Measurements from ENCODE around the gene MCOLN1. TPM values are rescaled to one million over a fixed set of nuclear protein-coding genes. Genes with fewer than 3 reads are reported as not detected.
A peak's percentile ranks its signal among the peaks of the same experiment; 100 is the strongest.
"Not testable (repeated sequence)": the region's sequence is repeated elsewhere in the genome, so short reads cannot be mapped to it uniquely, and the experiment has no call there.

The MCOLN1 gene
- total RNA-seq, 1 donor from 2014 or later = 20.7 TPM

DNA sequence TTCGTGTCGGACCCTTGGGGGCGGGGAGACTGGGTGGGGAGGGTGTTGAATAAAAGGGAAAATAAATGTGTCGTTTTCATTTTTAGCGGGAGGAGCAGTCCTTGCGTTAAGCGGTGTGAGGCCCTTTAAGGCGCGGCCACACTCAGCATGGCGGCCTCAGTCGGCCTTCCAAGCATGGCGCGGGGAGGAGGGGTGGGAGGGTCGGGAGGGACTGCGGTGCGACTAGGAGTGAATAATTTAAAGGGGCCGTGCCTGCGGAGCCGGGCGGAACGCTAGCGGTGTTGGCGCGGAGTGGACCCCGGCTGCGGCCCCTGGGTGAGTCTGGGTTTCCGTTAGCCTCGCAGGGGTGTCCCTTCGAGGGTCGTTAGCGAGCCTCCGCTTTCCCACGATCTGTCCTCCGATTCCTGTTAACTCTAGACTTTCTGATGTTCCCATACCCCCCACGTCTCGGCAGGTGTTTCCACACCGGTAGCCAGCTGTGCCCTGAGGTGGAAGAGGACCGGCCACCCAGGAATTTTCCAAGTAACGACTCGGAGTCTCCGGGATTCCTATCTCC lies 11.6 kb downstream of the MCOLN1 start:
- TF ChIP-seq, protein P1, sequence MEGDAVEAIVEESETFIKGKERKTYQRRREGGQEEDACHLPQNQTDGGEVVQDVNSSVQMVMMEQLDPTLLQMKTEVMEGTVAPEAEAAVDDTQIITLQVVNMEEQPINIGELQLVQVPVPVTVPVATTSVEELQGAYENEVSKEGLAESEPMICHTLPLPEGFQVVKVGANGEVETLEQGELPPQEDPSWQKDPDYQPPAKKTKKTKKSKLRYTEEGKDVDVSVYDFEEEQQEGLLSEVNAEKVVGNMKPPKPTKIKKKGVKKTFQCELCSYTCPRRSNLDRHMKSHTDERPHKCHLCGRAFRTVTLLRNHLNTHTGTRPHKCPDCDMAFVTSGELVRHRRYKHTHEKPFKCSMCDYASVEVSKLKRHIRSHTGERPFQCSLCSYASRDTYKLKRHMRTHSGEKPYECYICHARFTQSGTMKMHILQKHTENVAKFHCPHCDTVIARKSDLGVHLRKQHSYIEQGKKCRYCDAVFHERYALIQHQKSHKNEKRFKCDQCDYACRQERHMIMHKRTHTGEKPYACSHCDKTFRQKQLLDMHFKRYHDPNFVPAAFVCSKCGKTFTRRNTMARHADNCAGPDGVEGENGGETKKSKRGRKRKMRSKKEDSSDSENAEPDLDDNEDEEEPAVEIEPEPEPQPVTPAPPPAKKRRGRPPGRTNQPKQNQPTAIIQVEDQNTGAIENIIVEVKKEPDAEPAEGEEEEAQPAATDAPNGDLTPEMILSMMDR (IDR thresholded peaks at IDR 0.05; ENCODE audit: unreplicated experiment) = no peak
- H3K27me3 Mint-ChIP-seq (ENCODE audit: low read depth) = no peaks in the 10 kb centered on the region

DNA sequence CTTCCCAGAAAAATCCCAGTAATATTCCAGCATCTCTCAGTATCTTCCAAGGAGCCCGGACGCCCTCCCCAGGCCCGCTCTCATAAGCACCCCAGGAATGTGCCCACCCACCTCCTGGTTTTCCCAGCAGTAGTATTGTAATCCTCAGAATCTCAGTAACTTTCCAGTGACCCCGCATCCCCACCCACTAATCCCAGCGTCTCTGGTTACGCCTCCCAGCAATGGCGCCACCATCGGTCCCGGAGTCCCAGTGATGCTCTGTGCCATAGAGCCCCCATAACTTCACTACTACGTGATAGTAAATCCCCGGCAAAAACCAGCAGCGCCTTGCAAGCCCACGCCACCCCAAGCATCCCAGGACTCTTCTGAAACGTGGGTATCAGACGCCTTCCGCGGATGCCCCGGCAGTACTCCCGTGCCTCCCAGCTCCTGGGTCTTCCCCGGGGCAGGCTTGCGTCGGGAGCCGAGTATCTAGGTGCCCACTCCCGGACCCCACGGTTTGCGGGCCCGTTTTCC lies 12.2 kb downstream of the MCOLN1 start:
- H3K36me3 Mint-ChIP-seq = peaks cover 10% of the 10 kb centered on the region
- peak overlapping the region; percentile 94 for H3K4me3 Mint-ChIP-seq
- H3K9me3 Mint-ChIP-seq = no peaks in the 10 kb centered on the region
- DNase-seq (ENCODE audit: low spot score in 2 of 2, unreplicated experiment in 2 of 2) = peak in 1 of 2 experiments; percentile 69
- peak overlapping the region; percentile 98 for H3K27ac Mint-ChIP-seq
- TF ChIP-seq, protein P1 (IDR thresholded peaks at IDR 0.05; ENCODE audit: unreplicated experiment) = no peak
- H3K27me3 Mint-ChIP-seq (ENCODE audit: low read depth) = no peaks in the 10 kb centered on the region
- peaks cover 7% of the 10 kb centered on the region for H3K4me1 Mint-ChIP-seq

More for the DNA sequence above, 11.6 kb downstream of the MCOLN1 start:
- Mint-ChIP-seq H3K9me3 (no peaks in the 10 kb centered on the region), H3K4me3 (peak overlapping the region; percentile 94), H3K4me1 (peaks cover 7% of the 10 kb centered on the region), H3K36me3 (peaks cover 12% of the 10 kb centered on the region), H3K27ac (peak overlapping the region; percentile 98)
- DNase-seq (ENCODE audit: low spot score in 2 of 2, unreplicated experiment in 2 of 2) = peak in 1 of 2 experiments; percentile 72

DNA sequence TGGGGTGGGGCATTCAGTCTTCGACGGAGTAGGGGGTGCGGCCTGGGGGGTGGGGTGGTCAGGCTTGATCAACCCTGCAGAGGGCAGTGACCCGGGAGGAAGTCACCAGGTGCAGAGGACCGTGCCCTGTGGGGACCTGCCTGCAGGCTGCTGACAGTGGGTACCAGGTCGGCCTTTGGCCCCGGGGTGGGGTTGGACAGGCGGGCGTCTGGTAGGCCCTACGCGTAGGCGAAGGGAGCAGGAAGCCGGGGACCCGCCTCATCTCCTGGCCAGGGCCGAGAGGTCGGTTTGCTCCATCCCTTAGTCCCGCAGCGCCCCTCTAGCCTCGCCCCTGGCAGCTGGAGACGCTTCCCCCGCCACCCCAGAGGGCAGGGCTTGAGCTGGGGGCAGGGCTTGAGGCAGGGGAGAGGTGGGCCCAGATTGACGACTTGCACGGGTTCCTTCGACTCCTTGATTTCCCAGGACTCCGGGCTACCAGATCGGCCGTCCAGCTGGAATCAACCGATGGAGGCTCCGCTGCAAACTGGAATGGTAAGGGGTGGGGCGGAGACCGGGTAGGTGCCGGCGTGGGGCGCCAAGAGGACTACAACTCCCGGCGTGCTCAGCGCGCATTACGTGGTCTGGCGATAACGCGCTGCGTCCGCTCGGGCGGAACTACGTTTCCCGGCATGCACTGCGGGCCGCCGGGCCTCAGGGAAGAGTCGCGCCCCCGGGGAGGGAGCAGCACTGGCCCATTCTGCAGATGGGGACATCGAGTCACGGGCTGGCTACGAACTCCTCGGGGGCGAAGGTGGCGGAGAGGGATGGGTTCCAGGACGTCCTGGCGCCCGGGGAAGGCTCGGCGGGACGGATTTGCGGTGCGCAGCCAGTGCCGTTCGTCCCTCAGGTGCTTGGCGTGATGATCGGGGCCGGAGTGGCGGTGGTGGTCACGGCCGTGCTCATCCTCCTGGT lies 12.9 kb downstream of the MCOLN1 start, which contains the start of gene PNPLA6:
Gene PNPLA6 (plus strand): TSS at position 671 of the 951 bp plus-strand sequence. CDS start 72 bp downstream, at position 743.
- H3K4me1 Mint-ChIP-seq = peaks cover 7% of the 10 kb centered on the region
- peak within 1 kb of the TSS; percentile 94 for H3K4me3 Mint-ChIP-seq
- H3K27ac Mint-ChIP-seq = peak within 1 kb of the TSS; percentile 98
- H3K27me3 Mint-ChIP-seq (ENCODE audit: low read depth) = no peaks in the 10 kb centered on the region
- TF ChIP-seq, protein P1 (IDR thresholded peaks at IDR 0.05; ENCODE audit: unreplicated experiment) = no peak
- DNase-seq (ENCODE audit: low spot score in 2 of 2, unreplicated experiment in 2 of 2) = peak; percentile 95 to 96
- H3K9me3 Mint-ChIP-seq = no peaks in the 10 kb centered on the region
- peaks cover 11% of the 10 kb centered on the region for H3K36me3 Mint-ChIP-seq

DNA sequence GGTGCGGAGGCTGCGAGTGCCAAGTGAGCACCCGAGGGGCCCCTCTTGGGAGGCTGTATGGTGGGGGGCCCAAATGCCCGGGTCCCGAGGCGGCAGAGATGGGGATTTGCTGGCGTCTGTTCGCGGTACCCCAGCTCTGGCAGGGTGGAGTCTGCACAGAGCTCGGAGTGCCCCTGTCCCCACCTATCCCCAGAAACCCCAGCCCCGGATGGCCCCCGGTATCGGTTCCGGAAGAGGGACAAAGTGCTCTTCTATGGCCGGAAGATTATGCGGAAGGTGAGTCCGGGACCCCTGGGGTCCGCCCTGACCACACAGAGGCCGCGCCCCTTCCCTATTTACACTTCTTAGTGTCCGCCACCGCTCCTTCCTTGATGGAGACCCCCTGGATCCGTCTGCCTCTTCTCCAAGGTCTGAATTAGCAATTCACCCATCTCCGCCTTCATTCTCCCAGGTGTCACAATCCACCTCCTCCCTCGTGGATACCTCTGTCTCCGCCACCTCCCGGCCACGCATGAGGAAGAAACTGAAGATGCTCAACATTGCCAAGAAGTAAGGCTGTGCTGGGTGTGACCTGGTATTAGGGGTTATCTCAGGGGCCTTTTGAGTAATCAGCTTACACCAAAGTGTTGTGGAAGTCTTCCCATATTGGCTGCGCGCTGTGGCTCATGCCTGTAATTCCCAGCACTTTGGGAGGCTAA lies 13.7 kb downstream of the MCOLN1 start:
- Mint-ChIP-seq H3K4me1 (peaks cover 7% of the 10 kb centered on the region), H3K27ac (no peak overlapping the region), H3K4me3 (peak overlapping the region; percentile 94), H3K9me3 (no peaks in the 10 kb centered on the region), H3K36me3 (peaks cover 11% of the 10 kb centered on the region), H3K27me3 (ENCODE audit: low read depth) (no peaks in the 10 kb centered on the region)
- TF ChIP-seq, protein P1 (IDR thresholded peaks at IDR 0.05; ENCODE audit: unreplicated experiment) = no peak
- no peak for DNase-seq (ENCODE audit: low spot score in 2 of 2, unreplicated experiment in 2 of 2)

DNA sequence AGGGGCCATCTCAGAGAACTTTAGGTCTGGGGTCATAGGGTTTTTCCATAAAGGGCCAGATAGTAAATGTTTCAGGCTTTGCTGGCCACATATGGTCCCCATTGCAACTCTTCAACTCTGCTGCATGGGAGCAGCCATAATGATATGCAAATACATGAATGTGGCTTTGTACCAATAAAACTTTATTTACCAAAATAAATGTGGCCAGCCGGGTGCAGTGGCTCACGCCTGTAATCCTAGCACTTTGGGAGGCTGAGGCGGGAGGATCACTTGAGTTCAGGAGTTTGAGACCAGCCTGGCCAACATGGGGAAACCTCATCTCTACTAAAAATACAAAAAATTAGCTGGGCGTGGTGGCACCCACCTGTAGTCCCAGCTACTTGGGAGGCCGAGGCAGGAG lies 16.6 kb downstream of the MCOLN1 start:
- H3K9me3 Mint-ChIP-seq; H3K27ac Mint-ChIP-seq; DNase-seq (ENCODE audit: low spot score in 2 of 2, unreplicated experiment in 2 of 2); H3K4me1 Mint-ChIP-seq; H3K27me3 Mint-ChIP-seq (ENCODE audit: low read depth); H3K4me3 Mint-ChIP-seq: not testable (repeated sequence)
- H3K36me3 Mint-ChIP-seq = peaks cover 25% of the 10 kb centered on the region

All from mesothelial cell of epicardium (in vitro differentiated cells).